ENCODE results near the gene PILRA.
A peak's percentile ranks its signal among the peaks of the same experiment; 100 is the strongest.
"Not testable (repeated sequence)": the region's sequence is repeated elsewhere in the genome, so short reads cannot be mapped to it uniquely, and the experiment has no call there.

PILRA gene

DNA sequence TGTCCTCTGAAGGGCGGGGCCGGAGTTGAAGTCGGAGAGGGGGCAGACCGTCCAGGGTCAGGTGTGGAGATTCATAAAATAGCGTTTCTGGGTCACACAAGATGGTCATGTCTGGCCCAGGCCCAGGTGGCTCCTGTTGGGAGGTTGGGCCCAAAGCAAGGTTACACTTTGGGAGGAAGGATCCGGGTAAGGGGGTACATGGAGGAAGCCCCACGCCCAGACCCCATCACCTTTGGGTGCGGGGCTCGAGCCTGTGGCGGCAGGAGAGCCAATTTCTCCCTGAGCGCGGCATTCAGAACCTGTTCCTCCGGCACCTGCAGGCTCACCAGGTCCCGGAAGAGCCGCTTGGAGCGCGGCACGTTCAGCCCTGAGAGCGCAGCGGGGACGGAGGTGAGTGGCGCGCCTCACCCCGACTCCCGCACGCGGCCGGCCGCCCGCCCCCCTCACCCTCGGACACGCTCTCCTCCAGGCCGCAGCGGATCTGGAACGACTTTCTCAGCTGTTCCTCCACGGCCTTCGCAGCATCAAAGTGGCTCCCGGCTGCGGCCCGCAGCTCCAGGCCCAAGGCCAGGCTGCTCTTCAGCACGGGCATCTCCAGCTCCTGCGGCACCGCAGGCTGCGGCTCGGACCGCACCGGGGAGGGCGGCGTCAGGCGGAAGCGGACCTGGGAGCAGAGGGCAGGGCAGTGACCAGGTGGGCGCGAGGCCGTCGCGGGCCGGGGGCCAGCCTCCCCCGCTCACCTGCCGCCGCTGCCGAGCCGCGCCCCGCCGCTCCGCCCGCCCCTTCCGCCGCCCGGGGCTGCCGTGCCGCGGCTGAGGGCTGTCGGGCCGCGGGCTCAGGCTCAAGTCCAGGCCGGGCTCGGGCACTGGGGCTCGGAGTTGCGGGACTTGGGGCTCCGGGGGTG lies 62.4 kb downstream of the PILRA start:
- peak; percentile 61 for DNase-seq

DNA sequence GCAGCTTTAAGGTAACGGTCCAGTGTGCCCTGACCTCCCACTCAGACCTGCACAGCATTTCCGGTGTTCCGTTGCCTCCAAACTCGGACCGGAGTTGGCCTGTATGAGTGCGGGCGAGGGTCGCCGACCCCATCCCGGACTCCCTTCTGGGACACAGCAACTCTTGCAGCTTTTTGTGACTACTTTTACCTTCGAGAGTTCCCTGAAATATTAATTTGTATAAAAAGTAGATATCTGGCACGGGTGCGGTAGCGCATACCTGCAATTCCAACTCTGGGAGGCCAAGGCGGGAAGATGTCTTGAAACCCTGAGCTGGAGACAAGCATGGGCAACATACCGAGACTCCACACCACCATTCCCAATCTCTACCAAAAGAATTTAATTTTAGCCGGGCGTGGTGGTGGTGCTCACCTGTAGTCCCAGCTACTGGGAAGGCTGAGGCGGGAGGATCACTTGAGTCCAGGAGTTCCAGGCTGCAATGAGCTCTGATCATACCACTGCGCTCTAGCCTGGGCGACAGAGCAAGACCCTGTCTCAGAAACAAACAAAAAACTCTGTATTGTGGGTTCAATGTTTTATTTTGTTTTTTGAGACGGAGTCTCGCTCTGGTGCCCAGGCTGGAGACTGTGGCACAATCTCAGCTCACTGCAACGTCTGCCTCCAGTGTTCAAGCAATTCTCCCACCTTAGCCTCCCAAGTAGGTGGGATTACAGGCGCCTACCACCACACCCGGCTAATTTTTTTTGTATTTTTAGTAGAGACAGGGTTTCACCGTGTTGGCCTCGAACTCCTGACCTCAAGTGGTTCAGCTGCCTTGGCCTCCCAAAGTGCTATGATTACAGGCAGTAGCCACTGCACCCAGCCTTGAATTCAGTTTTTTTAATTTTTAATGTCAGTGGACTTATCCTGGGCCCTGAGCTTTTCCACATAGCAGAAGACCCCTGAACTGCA lies 64.1 kb downstream of the PILRA start:
- no peak for DNase-seq

DNA sequence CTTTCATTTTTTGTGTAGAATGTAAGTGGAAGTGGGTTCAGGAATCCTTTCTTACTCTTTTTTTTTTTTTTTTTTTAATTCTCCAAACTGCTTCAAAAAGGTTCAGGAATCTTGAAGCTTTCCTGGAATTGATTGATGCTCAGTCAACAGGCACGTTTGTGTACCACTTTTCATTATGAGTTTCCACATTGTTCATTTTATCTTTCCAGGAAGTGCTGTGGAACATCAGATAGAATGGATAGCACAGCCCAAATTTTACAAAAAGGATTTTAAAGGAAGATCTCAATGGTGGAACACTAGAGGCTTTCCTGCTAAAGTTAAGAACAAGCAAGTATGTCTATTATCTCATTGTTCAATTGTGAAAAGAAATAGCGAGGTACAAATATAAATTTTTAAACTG lies 64.9 kb downstream of the PILRA start:
- DNase-seq, result no peak

DNA sequence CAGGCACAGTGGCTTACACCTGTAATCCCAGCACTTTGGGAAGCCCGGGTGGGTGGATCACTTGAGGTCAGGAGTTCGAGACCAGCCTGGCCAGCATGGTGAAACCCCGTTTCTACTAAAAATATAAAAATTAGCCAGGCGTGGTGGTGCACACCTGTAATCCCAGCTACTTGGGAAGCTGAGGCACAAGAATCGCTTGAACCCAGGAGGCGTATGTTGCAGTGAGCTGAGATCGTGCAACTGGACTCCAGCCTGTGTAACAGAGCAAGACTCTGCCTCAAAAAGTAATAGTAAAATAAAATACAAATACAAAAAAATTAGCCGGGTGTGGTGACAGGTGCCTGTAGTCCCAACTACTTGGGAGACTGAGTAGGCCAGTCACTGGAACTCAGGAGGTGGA lies 65.4 kb downstream of the PILRA start:
- not testable (repeated sequence) for DNase-seq

DNA sequence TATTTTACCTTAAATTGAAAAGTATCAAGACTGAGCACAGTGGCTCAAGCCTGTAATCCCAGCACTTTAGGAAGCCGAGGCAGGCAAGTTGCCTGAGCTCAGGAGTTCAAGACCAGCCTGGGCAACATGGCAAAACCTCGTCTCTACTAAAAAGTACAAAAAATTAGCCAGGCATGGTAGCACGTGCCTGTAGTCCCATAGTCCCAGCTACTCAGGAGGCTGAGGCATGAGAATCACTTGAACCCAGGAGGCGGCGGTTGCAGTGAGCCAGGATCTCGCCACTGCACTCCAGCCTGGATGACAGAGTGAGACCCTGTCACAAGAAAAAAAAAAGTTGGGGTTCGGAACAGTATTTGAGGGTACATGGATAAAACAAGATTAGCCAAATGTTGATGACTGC lies 66.0 kb downstream of the PILRA start:
- not testable (repeated sequence) for DNase-seq

DNA sequence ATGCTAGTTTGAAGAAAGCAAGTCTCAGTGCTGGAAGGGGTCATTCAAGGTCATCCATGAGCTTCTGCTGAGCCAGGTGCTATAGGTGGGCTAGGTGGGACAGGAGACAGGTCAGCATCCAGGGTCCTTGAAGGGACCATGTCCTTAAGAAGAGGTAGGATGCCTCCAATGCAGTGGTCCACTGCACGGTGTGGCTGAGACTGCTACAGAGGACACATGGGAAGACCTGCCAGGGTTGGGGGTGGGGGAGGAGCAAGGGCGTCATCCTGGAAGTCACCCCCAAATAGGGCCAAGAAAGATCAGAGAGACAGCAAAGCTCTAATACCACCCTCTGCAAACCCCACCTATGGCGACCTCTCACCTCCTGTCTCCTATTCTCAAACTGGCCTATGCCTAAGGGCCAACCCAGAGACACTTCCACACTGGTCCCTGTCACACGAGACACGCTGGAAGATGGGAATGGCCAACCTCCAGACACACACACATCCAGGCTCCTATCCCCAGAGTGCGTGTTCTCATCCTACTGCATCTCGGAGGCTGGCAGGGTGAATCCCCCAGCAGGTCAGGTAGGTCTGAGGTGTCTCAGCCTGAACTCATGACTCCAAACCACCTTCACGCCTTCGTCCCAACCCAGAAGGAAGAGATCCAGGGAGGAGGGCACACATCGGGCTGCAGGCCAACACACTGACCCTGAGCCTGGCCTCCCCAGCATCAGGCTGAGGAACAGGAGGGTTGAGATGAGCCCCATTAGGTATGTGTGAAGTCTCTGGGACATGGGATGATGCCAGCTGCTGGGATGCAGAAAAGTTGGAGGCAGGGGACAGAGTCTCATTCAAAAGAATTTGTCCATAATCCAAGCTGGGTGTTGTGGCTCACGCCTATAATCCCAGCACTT lies 68.6 kb downstream of the PILRA start:
- DNase-seq, result no peak

DNA sequence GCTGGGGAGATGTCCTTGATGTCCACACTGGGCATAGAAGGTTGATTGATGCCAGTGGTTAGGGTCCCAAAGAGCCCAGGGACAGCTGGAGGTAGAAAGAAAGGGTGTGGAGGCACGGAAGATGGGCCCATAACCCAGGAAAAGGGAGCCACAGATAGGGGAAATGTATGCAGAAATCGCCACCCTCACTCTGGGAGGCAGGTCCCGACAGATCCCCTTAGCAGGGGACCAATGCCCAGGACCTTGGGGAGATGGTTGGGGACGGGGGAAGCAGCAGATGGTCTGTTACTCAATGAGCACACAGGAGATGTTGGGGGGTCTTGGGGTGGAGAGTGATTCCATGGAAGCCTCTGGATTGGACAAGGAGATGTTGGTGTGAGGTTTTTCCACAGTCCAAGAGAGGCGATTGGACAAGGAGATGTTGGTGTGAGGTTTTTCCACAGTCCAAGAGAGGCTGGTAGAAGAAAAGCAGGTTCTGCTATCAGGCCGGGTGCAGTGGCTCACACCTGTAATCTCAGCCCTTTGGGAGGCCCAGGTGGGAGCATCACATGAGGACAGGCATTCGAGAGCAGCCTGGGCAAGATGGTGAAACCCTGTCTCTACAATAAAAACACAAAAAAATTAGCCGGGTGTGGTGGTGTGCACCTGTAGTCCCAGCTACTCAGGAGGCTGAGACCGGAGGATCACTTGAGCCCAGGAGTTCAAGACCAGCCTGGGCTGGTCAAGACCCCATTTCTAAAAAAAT lies 70.0 kb downstream of the PILRA start:
- DNase-seq, result no peak

DNA sequence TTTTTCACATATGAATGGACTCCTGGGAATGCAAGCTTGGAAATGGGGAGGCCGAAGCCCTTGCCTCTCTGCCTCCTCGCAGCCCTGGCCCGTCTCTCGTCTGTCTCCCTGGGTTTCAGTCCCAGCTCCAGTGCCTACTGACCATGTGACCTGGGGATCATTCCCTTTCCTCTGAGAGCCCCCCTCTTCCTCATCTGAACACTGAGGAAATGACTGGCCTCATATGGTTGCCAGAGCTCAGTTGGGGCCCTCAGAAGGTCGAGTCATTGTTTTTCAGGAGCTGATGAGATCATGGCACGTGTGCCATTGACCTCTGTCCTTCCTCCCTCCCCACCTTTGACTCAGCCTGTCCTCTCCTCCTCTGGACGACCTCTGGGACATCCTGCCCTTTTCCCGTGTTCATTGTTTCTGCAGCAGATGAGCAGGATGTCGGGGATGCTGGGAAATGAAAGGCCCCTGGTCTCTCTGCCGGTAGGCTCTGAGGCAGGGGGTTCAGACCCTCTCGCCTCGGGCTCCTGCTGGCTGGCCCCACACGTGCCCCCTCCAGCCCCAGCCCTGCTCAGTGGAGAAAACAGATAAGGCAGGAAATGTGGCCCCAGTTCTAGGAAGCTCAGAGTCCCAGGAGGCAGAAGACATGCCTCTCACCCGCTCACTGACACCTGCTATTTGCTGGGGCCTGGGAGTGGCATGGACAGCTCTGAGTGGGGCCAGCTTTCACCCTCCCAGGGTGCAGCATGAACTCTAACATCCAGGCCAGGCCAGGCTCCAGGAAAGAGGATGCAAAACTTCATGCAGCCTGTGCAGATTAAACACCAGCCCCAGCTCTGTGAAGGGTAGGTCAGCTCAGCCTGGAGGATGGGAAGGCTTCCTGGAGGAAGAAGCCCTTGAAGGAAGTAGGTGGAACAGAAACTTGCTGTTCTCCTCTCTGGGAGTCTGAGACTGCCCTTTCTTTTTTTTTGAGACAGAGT lies 71.3 kb downstream of the PILRA start:
- DNase-seq, result peak; percentile 21

DNA sequence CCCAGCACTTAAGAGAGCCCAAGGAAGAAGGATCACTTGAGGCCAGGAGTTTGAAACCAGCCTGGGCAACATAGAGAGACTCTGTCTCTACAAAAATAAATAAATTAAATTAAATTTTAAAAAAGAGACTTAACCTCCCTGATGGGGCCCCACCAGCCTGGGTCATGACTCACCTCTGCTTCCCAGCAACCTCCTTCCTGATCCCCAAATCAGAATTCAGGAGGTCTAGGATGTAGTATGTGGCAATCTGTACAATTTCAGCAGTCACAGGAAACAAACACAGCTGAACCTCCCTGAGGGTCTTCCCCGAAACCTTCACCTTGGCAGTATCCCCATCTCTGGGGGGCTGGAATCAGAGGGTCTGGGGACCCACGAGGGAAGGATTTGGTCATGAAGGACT lies 72.8 kb downstream of the PILRA start:
- no peak for DNase-seq

DNA sequence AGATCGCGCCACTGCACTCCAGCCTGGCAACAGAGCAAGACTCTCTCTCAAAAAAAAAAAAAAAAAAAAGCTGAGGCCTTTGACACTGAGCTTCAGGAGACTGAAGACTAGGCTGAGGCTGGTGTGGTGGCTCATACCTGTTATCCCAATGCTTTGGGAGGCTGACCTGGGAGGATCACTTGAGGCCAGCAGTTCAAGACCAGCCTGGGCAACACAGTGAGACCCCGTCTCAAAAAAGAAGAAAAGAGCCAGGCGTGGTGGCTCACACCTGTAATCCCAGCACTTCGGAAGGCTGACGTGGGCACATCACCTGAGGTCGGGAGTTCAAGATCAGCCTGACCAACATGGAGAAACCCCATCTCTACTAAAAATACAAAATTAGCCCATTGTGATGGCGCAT lies 74.1 kb downstream of the PILRA start:
- not testable (repeated sequence) for DNase-seq

DNA sequence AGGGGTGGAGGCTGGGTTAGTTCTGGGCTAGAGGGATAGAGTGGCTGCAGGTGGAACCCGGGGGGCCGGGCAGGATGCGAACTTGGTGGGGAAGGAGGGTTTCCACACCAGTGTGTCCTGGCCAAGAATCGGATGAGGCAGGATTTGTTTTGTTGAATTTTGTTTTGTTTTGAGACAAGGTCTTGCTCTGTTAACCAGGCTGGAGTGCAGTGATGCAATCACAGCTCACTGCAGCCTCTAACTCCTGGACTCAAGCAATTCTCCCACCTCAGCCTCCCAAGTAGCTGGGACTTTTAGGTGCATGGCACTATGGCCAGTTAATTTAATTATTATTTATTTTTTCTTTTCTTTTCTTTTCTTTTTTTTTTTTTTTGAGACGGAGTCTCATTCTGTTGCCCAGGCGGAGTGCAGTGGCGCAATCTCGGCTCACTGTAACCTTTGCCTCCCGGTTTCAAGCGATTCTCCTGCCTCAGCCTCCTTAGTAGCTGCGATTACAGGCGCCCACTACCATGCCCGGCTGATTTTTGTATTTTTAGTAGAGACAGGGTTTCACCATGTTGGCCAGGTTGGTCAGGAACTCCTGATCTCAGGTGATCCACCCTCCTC lies 76.0 kb downstream of the PILRA start:
- DNase-seq, result no peak
